Activated CD4-positive, alpha-beta T cell treated with anti-CD3 and anti-CD28 coated beads for 24 hours (primary cell): ENCODE data around the gene SMAD1.
A peak's percentile ranks its signal among the peaks of the same experiment; 100 is the strongest.
"Not testable (repeated sequence)": the region's sequence is repeated elsewhere in the genome, so short reads cannot be mapped to it uniquely, and the experiment has no call there.

Experiments
- DNase-seq, 2 donors: peaks; one replicate each; pipeline ENCODE4 v3.0.0-alpha.2; 2020; ENCODE audit warnings: low read depth in 2 of 2

SMAD1 gene

DNA sequence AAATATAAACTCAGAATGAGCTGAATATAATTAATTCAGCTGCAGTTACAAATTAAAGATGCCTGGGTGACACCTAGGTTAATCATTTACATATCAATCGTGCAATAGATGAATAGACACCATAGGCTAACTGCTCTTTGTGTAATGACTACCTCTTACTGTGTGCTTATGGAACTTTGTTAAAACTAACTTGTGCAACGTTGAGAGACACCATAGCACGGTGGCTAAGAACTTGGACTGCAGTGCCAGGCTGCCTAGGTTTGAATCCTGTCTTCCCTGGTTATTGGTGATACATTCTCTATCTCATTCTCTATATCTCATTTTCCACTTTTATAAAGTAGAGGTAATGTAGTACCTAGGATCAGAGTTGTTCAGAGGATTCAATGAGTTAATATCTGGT lies 46.9 kb downstream of the SMAD1 start:
- DNase-seq, result no peak

DNA sequence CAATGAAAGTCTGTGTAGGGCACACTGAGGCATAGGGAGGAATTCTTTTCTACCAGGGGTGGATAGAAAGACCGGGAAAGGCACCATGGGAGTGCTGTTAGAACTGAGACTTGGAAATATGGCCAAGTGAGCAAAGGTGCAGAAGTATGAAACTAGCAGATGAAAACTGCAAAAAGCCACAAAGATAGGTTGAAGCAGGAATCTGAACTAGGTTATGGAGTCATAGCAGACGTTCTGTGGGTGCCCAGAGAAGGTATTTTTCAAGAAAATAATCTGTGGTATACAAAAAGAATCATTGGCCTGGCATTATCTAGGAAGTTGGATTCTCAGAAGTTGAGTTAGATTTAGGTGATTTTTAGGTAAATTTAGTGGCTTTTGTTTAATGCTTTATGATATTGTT lies 48.5 kb downstream of the SMAD1 start:
- no peak for DNase-seq

DNA sequence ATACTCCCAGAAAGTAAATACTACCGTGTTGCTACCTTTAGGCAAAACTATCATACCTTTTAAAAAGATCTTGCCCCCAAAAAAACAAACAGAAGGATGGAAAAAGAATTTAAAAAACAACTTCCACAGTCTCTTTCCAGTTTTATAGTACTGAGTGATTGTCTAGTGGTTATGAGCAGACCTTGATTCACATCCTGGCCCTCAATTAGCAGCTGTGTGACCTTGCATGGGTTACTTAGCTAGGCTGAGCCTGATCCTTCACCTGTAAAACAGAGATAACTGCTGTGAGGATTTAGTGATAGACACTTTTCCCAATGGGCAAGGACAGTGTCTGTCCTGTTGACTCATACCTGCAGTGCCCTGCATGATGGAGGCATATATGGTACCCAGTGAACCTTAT lies 49.0 kb downstream of the SMAD1 start:
- DNase-seq, result no peak

- no peak for DNase-seq
Measured at GRCh38 chr4:145531223-145531622, 49.6 kb downstream of the SMAD1 start.

- DNase-seq, result no peak
Measured at GRCh38 chr4:145531859-145532258, 50.2 kb downstream of the SMAD1 start.

- DNase-seq, result no peak
Measured at GRCh38 chr4:145533001-145533400, 51.3 kb downstream of the SMAD1 start.

DNA sequence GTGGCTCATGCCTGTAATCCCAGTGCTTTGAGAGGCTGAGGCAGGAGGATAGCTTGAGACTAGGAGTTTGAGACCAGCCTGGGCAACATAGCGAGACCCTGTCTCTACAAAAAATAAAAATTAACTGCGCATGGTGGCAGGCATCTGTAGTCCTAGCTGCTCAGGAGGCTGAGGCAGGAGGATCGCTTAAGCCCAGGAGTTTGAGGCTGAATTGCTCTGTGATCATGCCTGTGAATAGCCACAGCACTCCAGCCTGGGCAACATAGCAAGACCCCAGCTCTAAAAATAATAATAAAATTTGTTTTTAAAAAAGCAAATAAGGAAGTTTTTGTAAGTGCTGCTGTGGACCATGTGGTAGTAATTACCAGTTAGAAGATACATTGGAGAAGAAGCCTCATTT lies 51.8 kb downstream of the SMAD1 start:
- not testable (repeated sequence) for DNase-seq

GRCh38 chr4:145533961-145534360 lies 52.3 kb downstream of the SMAD1 start:
- no peak for DNase-seq

DNA sequence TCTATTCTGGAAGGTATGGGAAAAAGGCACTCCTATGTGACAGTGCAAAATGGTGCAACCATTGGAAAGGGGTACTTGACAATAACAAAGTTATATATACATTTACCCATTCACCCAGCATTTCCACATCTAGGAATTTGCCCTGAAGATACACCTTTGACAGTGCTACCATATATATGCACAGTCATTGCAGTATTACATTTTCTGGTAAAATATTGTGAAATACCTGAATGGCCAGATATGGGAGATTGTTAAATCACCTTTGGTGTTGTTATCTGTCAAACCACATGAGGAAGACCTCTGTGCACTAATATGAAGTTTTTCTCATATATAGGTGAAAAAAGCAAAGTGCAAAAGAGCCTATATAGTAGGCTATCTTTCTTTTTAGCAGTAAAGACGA lies 53.5 kb downstream of the SMAD1 start:
- no peak for DNase-seq

GRCh38 chr4:145536044-145536443 lies 54.4 kb downstream of the SMAD1 start:
- no peak for DNase-seq

- no peak for DNase-seq
Measured at GRCh38 chr4:145538596-145538995, 56.9 kb downstream of the SMAD1 start.

GRCh38 chr4:145539671-145540070 lies 58.0 kb downstream of the SMAD1 start:
- no peak for DNase-seq

DNA sequence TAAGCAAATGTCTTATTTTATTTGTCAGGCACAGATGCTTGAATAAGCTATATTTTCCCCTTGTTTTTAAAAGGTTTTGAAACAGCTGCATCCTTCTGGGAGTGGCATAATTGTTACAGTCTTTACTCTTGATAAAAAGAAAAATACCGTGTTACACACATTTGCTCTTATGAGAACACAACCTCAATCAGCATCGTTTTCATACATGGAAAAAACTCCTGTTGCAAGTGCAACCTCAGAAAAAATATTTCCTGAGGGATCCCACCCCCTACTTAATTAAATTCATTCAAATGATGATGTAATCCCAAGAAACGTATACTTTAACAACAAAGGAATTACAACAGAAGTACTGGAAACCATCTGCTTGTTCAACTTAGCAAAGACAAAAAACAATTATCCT lies 58.6 kb downstream of the SMAD1 start:
- DNase-seq, result no peak

DNA sequence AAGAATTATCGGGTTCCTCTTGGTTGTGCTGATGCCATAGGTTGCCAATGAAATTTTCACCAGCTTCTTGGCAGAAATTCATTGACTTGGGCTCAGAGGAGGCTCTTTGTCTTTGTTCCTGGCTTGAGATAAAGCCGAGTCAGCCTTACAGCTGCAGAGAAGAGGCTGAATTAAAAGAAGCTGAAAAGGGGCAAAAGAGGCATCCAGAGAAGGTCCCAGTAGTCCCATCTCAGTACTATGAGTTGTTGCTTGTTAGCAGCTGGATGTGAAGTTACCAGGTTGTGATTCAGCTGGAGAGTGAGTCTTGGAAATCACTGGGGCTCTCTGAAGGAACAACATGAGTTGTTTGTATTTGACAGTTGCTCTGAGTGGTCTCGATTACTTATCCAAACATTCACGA lies 59.7 kb downstream of the SMAD1 start:
- DNase-seq, result no peak

DNA sequence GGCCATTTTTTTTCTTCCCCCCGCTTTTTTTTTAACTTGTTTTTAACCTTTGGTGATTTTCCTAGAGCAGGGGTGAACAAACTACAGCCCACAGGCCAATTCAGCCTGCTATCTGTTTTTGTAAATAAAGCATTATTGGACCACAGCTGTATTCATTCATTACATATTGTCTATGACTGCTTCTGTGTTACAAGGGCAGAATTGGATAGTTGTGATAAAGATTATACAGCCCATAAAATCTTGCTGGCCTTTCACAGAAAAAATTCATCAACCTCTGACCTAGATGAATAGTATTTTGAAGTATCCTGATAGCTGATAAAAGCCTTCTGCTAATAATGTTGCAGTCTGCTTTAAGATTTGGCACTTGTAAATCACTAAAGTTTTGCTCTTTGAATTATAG lies 63.4 kb downstream of the SMAD1 start:
- no peak for DNase-seq

GRCh38 chr4:145545538-145546174 lies 64.0 kb downstream of the SMAD1 start:
- no peak for DNase-seq

DNA sequence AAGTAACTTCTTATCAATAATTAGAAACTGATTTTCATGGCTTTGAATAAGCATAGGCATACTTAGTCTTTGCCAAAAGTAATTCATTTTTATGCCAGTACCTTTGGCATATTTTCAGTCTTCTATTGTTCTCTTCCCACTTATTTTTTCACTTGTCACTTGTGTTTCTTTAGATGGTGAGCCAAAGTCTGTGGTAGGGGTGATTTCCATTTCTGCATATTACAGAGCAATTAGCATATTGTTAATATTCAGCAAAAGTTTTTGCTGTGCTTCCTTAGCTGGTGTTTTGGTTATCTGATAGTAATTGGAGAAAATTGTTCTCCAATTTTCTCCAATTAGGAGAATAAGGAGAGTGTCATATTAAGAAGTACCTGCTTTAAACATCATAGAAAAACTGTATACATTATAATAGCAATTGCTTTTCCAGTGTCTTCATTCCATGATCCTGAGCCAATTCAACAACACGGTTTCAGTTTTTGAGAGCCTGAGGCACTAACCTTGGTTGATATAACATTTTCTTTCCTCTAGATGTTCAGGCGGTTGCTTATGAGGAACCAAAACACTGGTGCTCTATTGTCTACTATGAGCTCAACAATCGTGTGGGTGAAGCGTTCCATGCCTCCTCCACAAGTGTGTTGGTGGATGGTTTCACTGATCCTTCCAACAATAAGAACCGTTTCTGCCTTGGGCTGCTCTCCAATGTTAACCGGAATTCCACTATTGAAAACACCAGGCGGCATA lies 64.7 kb downstream of the SMAD1 start:
- no peak for DNase-seq

- no peak for DNase-seq
Measured at GRCh38 chr4:145551660-145552059, 70.0 kb downstream of the SMAD1 start.

GRCh38 chr4:145552181-145552822 lies 70.6 kb downstream of the SMAD1 start:
- no peak for DNase-seq

GRCh38 chr4:145553375-145553774 lies 71.7 kb downstream of the SMAD1 start:
- no peak for DNase-seq

GRCh38 chr4:145554691-145555090 lies 73.0 kb downstream of the SMAD1 start:
- DNase-seq, result no peak

GRCh38 chr4:145557720-145558119 lies 76.1 kb downstream of the SMAD1 start:
- peak; percentile 42 to 46 for DNase-seq

GRCh38 chr4:145563293-145563985 lies 81.8 kb downstream of the SMAD1 start:
- no peak for DNase-seq
